ENCODE results near the gene AMER1.

DNA sequence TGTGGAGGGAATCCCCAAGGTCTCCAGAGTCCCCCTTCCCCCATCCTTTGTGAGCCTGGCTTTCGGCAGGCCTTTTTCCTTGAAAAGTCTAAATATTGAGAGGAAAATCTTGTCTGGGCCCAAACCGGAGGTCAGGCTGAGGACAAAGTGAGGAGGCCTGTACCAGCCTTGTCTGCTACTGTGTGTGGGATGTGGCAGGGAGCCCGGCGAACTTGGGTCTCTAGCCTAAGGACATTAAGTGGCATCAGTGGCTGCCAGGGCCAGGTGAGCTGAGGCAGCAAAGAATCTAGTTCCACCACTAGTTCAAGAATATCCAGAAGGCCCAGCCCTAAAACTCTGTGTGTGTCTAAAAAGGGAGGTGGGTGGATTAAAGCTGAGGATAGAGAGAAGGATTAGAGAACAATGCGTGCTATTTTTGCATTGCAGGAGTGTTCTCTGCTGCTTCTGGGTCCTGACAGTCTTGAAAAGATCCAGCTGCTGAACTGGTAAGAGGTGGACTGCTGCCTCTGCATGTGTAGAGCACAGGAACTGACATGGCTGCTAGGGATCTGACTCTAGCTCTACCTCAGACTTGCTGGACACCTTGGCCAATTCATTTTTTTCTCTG lies 1.2 kb upstream of the AMER1 start:
- TF ChIP-seq POLR2A (IDR thresholded peaks at IDR 0.05) (no peak), CTCF (IDR thresholded peaks at IDR 0.05) (no peak)

Data from Peyer's patch (tissue), 4 donors.